ENCODE data around the gene DOCK3.

- TF ChIP-seq POLR2A (IDR thresholded peaks at IDR 0.05; ENCODE audit: low read depth, low read length) (no peak), POLR2AphosphoS5 (IDR thresholded peaks at IDR 0.05; ENCODE audit: low read depth, low read length) (no peak), TAF1 (IDR thresholded peaks at IDR 0.05; ENCODE audit: borderline replicate concordance, low read depth, low read length) (no peak)
Measured at GRCh38 chr3:50853936-50854335, 179.2 kb downstream of the DOCK3 start.
